Ascending aorta (tissue), 2 donors: ENCODE measurements around the gene CLINT1. TPM values are rescaled to one million over a fixed set of nuclear protein-coding genes. Genes with fewer than 3 reads are reported as not detected.

ENCODE experiments used
- DNase-seq, 2 donors: peaks; one replicate each; pipeline ENCODE4 v3.0.0-alpha.2; 2019; ENCODE audit warnings: low spot score in 2 of 2
- H3K27ac ChIP-seq, 2 donors: fragments of 200-600 bp; sonication (generic); one replicate each; pipeline ENCODE4 v1.5.1; 2016 to 2017; ENCODE audit warnings: mild to moderate bottlenecking in 1 of 2
- H3K27me3 ChIP-seq: fragments of 200-600 bp; sonication (generic); one replicate; pipeline ENCODE4 v1.5.1; 2017
- H3K36me3 ChIP-seq, 2 donors: fragments of 200-600 bp; sonication (generic); one replicate each; pipeline ENCODE4 v1.5.1; 2016
- H3K4me1 ChIP-seq, 2 donors: fragments of 200-600 bp; sonication (generic); one replicate each; pipeline ENCODE4 v1.5.1; 2016 to 2017; ENCODE audit warnings: mild to moderate bottlenecking in 1 of 2
- H3K4me3 ChIP-seq, 2 donors: fragments of 200-600 bp; sonication (generic); one replicate each; pipeline ENCODE4 v1.5.1; 2016 to 2017; ENCODE audit warnings: mild to moderate bottlenecking in 1 of 2
- H3K9me3 ChIP-seq, 2 donors: fragments of 200-600 bp; sonication (generic); one replicate each; pipeline ENCODE4 v1.5.1; 2016
- CTCF ChIP-seq, 3 experiments: fragments of 200-600 bp in 2 of 3; fragments of 450-650 bp in 1 of 3; sonication (generic) in 2 of 3; IDR thresholded peaks; one replicate each; pipeline ENCODE4 v1.5.1; 2016 to 2019; ENCODE audit warnings: antibody characterized with exemption in 3 of 3, mild to moderate bottlenecking in 1 of 3, moderate library complexity in 1 of 3
- intact Hi-C: fragments of 100-400 bp; cut with DNase I; formaldehyde crosslinking; loops from one replicate; pipeline ENCODE4 v1.15.1; 2023
- total RNA-seq: library from RNA; depleted of rRNA; stranded (reverse); fragments of >200 nt; gene quantifications from one replicate; pipeline ENCODE4 v1.1.0, GENCODE V29; 2016

The CLINT1 gene
- total RNA-seq, 1 donor from 2014 or later: 16.4 TPM

- Histone ChIP-seq H3K27ac (no peak overlapping the region), H3K36me3 (peaks cover 0 to 3% of the 10 kb centered on the region in 2 donors), H3K4me3 (no peak overlapping the region), H3K27me3 (no peaks in the 10 kb centered on the region), H3K4me1 (no peaks in the 10 kb centered on the region), H3K9me3 (no peaks in the 10 kb centered on the region)
- no peak for TF ChIP-seq CTCF (IDR thresholded peaks at IDR 0.05)
- no peak for DNase-seq
- intact Hi-C loops: loop anchor here (5.0 kb wide), 3 partner anchors 372 to 597 kb away; partner anchors contain the start of gene MED7
Observed at GRCh38 chr5:157739388-157740228, 119.3 kb downstream of the CLINT1 start.

GRCh38 chr5:157735991-157736390 is 123.0 kb downstream of the CLINT1 start:
- no peak for TF ChIP-seq CTCF (IDR thresholded peaks at IDR 0.05)
- no peak for DNase-seq
- Histone ChIP-seq H3K36me3 (peaks cover 0 to 3% of the 10 kb centered on the region in 2 donors), H3K9me3 (no peaks in the 10 kb centered on the region), H3K27ac (no peak overlapping the region), H3K27me3 (no peaks in the 10 kb centered on the region), H3K4me1 (no peaks in the 10 kb centered on the region), H3K4me3 (no peak overlapping the region)
- intact Hi-C loops: no loop called here

Other genes starting within 250 kb of the CLINT1 start
- gene SOX30, start 206.7 kb downstream of the CLINT1 start, total RNA-seq: not detected
- not detected for gene C5orf52, start 187.6 kb downstream of the CLINT1 start, total RNA-seq
- gene THG1L, start 127.7 kb downstream of the CLINT1 start, total RNA-seq: 0.32 TPM
- gene LSM11, start 115.4 kb downstream of the CLINT1 start, total RNA-seq: 1.3 TPM